HG03064 (cell line): Measurements from ENCODE around the gene ZNF597.

Experiments
- ATAC-seq: cut with Tn5 transposase; IDR thresholded peaks from one replicate; pipeline ENCODE4 v1.9.1; 2021; ENCODE audit warnings: low read depth; ENCODE audit not compliant: unreplicated experiment

The ZNF597 gene, protein sequence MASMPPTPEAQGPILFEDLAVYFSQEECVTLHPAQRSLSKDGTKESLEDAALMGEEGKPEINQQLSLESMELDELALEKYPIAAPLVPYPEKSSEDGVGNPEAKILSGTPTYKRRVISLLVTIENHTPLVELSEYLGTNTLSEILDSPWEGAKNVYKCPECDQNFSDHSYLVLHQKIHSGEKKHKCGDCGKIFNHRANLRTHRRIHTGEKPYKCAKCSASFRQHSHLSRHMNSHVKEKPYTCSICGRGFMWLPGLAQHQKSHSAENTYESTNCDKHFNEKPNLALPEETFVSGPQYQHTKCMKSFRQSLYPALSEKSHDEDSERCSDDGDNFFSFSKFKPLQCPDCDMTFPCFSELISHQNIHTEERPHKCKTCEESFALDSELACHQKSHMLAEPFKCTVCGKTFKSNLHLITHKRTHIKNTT

GRCh38 chr16:3443108-3444031 is at the start of gene ZNF597, which contains the start of gene NAA60:
Gene ZNF597 (minus strand): TSS chr16:3443504. CDS start chr16:3443153, 351 bp downstream.
Gene NAA60 (plus strand): TSS chr16:3443680. CDS start chr16:3476228, 32,548 bp downstream.
- no peak for ATAC-seq

GRCh38 chr16:3492356-3492755 is 49.1 kb upstream of the ZNF597 start:
- ATAC-seq = no peak

DNA sequence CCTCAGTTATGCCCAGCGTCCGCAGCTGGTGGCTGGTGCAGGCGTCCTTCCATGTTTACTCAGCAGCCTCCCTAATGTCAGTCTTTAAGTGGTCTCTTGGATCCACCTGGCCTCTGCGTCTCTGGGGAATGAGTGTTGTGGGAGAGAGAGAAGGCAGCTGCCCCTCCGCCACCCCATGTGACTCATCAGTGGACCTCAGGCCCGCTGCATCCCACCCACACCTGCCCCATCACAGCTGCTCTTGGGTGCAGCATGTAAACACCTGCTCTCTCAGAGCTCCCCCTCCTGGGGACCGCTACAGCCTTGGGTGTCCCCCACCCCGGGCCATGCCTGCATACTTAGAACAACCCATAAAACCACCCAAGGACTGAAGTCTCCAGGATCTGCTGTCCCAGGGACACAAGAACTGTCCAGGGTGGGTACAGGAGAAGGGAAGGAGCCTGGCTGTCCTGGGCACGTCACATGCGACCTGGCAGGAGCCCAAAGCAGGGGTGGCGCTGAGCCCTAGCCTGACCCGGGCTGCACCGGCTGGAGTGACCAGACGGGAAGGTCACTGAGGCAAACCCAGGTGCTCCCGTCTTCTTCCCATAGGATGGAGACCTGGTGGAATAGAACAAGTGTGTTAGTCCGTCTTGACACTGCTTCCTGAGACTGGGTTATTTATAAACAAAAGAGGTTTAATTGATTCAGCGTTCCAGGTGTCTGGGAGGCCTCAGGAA is 47.8 kb upstream of the ZNF597 start:
- no peak for ATAC-seq

DNA sequence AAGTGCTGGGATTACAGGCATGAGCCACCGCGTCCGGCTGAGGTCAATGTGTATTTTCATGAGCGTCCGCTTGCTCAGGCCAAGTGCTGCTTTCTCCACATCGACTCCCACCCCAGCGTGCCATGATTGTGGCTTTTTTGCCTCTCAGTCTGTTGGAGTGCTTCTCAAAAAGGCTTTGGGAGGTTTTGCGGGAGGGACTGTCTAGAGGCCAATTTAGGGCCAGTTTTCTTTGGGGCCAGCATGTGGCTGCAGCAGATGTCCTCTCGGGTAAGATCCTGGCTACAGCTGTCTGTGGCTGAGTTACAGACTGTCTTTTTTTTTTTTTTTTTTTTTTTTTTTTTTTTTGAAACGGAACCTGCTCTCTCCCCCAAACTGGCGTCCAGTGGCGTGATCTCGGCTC is 45.5 kb upstream of the ZNF597 start:
- no peak for ATAC-seq

DNA sequence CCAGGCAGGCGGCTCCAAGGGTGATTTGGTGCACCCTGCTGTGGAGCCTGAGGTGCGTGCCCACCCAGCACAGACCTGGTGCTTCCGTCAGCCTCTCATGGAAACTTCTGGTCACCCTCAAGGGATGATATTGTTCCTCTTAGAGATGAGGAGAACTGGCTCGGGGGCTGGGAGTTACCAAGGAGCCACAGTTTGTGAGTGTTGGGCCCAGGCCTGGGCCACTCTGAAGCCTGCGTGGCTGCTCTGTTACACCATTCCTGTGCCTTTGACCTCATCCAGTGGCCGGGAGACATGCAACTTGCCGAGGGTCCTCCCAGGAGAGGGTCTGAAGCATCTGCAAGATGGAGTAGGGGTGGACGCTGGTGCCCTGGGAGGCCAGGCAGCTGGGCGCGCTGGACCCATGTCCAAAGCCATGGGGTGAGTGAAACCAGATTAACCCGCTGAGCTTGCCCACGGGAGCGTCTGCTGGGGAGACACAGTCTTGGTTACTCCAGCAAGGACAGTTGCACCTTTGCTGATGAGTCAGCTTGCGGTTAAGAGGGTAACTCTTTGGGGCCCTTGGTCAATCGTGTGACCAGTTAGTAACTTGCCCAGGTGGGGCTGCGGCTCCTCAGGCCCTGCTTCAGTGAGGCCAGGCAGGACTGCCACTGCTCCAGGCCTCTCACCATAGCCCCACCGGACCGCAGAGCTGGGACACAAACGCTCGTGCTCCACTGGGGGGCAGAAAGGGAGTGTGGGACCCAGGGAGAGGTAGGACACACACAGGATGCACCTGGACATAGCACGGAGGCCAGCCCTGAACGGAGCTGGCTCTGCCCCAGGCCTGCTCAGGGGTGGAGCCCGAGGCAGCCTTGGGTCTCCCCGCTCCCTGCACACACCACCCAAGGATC is 44.5 kb upstream of the ZNF597 start:
- ATAC-seq = no peak

- ATAC-seq = no peak
Observed at GRCh38 chr16:3486506-3487215, 43.4 kb upstream of the ZNF597 start.

DNA sequence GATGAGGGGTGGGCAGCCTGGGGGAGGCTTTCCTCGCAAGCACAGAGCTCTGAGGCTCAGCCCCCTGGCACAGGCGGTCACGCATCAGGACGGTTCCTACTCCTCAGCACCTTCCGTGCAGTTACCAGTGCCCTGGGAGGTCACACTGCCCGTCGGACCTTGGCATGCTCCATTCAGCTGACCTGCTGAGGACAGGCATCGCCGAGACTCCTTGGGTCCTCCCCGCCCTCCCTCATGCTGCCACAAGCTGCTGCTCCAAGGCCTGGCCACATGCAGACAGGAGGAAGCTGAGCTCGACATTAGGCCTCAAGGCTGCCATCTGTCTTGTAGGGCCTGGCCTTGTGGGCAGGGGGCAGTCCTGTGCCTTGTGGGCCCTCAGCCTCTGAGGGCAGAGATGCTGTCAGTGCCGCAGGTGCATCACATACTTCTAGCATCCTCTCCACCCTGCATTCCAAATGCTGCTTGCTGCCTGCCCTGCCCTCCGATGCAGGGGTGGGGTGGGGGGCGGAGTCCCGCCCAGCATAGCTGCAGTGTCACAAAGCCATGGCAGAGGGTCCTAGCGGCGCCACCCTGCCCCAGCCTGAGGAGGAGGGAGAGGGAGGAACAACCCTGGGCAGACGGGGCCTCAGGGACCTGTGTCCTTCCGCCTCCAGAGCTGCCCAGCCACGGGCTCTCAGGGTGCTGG is 42.7 kb upstream of the ZNF597 start:
- ATAC-seq = no peak

DNA sequence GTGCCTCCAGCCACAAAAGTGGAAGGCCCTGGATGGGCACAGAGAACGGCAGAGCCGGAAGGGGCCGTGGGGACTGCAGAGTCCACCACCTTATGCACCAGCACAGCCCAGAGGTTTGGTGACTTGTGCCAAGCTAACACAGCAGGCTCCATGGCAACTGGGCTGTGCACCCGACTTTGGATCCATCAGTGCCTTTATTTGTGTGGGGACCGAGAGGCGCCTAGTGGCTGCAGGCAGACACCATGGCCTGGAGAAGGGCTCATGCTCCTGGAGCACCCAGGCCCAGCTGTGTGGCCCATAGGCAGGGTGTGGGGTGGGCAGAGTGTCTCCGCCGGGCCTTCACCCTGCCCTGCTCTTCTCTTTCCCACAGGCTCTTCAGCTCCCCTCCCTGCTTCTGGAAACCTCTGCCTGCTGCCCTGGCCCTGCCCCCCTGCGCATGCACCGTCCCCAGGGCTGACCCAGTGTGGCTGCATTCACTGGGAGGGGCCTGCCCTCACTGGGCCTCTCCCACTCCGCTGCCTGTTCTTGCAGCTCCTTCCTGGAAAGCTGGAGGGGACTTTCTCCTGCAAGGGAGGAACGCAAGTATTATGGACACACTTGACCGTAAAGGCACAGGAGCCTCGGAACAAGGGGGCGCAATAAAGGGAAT is 41.9 kb upstream of the ZNF597 start:
- ATAC-seq = no peak

- no peak for ATAC-seq
Observed at GRCh38 chr16:3484318-3485096, 41.2 kb upstream of the ZNF597 start.

DNA sequence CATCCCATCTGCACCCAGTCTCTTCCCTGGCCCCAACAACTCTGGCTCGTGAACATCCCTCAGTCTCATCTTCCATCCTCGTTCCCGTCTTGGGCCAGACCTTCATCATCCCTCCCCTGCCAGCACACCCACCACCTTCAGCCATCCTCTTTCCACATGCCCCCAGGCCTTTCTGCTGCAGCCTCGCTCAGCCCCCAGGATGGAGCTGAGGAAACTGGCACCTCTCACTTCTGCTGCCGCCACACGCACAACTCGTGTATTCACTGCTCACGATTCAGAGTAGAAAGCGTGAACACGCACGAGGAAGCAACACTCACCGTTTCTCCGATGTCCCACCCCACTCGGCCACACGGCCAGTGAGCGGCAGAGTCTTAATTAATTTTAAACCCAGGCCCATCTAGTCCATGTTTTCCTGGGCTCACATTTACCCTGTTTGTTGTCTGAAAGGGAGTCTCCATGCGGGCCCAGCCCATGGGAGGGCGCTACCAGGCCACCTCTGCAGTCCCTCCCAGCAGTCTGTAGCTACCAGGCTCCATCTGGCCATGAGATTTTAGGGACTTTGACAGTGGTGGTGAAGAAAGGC is 39.4 kb upstream of the ZNF597 start:
- no peak for ATAC-seq

DNA sequence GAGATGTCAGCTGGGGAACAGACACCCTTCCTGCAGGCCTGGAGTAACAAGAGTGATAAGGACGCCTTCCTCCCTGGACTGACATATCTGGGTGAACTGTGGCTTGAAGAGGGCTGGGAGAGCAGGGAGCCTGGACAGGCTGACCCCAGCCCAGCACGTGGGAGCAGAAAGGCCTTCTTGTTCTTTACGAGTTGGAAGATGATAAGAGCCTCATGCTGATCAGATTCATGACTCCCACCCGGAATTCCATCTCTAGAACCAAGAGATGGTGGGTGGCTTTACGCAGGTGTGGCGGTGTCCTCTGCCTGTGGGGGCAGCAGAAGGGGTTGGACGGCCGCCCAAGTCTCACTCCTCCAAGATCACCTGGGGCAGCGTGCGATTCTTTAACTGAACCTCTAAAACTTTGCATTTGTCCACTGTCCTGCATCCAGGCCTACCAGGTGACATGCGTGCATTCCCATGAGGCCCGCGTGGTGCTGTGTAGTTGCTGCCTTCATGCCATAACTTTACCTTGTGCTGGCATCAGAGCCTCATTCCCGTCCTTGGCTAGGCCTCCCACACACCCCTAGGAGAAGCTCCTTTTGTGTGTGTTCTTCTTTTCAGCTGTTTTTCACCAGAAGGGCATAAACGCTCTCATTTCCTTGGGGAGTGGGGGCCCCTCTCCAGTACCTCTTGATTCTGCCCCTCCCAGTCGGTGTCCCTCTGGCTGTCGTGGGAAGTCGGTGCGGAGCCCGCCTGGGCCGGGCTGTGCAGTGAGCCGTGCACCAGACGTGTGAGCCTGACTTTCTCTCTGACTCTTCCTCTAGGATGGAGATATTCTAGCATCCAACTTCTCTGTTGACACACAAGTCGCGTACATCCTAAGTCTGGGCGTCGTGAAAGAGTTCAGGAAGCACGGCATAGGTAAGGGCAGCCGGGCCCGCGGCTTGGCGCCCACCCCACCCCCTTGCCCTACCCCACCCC is 38.7 kb upstream of the ZNF597 start:
- no peak for ATAC-seq

GRCh38 chr16:3480901-3481695 is 37.8 kb upstream of the ZNF597 start:
- ATAC-seq = no peak

DNA sequence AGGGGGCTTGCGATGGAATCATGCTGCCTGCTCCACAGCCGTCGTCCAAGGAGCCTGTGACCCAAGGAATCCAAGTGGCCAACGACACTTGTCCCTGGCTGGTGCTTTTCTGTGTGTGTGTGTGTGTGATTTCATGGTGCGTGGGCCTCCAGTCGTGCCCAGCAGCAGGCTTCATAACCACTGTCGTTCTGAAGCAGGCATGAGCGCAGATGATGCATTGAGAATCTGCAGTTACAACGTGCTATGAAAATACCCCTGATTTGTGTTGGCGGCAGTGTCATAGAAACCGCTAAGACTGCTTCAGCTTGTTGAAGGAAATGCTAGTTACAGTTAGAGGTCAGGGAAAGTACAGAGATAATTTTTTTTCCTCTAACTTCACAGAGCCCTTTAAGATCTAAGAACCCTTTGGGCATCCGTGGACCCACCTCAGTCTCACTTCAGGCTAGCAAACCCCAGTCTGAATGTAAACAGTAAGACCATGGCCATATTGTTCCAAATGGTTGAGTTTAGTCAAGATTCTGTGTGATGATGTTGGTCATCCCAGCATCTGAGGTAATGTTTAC is 36.4 kb upstream of the ZNF597 start:
- no peak for ATAC-seq

DNA sequence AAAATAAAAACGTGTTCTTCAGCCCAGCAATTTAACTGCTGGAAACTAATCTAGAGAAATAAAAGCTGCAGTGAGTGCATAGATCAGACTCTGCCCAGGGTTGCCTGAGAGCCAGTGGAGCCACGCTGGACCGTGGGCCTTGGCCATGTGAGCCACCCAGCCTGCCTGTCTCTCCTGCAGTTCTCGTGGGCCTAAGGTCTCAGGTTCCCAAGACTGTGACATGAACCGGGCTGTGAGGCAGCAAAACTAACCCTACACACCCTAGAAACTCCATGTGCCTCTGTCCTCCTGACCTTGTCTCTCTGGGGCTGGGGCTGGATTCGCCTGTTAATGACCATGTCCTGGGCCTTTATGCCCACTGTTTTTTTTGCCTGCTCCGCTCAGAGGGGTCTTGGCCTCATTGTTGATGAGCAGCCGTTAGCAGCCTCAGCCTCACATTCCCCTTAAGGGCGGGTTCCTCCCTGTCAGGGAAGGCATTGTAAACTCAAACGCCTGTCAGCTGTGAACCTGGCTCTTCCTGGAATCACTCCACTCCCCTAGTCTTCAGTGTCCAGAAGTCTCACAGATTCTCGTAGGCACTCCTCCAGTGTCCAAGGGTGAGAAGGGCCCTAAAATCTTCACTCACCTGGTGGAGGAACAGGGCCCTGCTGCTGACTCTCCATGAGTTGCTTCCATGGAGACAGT is 35.1 kb upstream of the ZNF597 start:
- no peak for ATAC-seq
